Kidney (tissue), 14 donors: ENCODE measurements around the gene CHPF2. TPM values are rescaled to one million over a fixed set of nuclear protein-coding genes. Genes with fewer than 3 reads are reported as not detected.

ENCODE experiments used
- DNase-seq, 5 donors: peaks; one replicate each; pipeline ENCODE4 v3.0.0-alpha.2; 2013 to 2020
- FAIRE-seq: peaks from 2 replicates; lab custom pipeline; 2012; peaks lifted over from hg19 to GRCh38; lab: Jason Lieb, UNC
- H3K27ac ChIP-seq, 2 donors: one replicate each; pipeline ENCODE4 v1.7.0; 2013; ENCODE audit warnings: low read depth in 2 of 2, low read length in 2 of 2, inconsistent platforms in 1 of 2
- H3K27me3 ChIP-seq: one replicate; pipeline ENCODE4 v1.7.1; 2013; ENCODE audit warnings: low read length, inconsistent platforms; ENCODE audit not compliant: control insufficient read depth, insufficient read depth
- H3K36me3 ChIP-seq, 3 donors: one replicate each; pipeline versions ENCODE4 v1.7.0 to v1.7.1; 2013; ENCODE audit warnings: low read length in 3 of 3, control low read depth in 1 of 3, inconsistent platforms in 1 of 3; ENCODE audit not compliant: insufficient read depth in 3 of 3, control insufficient read depth in 2 of 3
- H3K4me1 ChIP-seq, 3 donors: one replicate each; pipeline versions ENCODE4 v1.7.0 to v1.7.1; 2013; ENCODE audit warnings: low read length in 3 of 3, inconsistent platforms in 1 of 3, low read depth in 1 of 3; ENCODE audit not compliant: control insufficient read depth in 2 of 3, insufficient read depth in 2 of 3
- H3K4me3 ChIP-seq, 3 donors: one replicate each; pipeline versions ENCODE4 v1.7.0 to v1.8.1; 2013; ENCODE audit warnings: low read length in 3 of 3, control low read depth in 1 of 3, inconsistent platforms in 1 of 3
- H3K9ac ChIP-seq, 3 donors: one replicate each; pipeline versions ENCODE4 v1.7.0 to v1.7.1; 2013; ENCODE audit warnings: low read length in 3 of 3, control low read depth in 1 of 3, inconsistent platforms in 1 of 3
- H3K9me3 ChIP-seq, 3 donors: one replicate each; pipeline versions ENCODE4 v1.7.0 to v1.7.1; 2013; ENCODE audit warnings: low read length in 3 of 3, control low read depth in 1 of 3, inconsistent platforms in 1 of 3; ENCODE audit not compliant: control insufficient read depth in 2 of 3, insufficient read depth in 1 of 3
- CTCF ChIP-seq: IDR thresholded peaks from 3 replicates; pipeline ENCODE4 v1.5.1; 2012; ENCODE audit warnings: mild to moderate bottlenecking, moderate library complexity, borderline replicate concordance; ENCODE audit not compliant: insufficient read depth; ENCODE audit errors: extremely low read depth
- intact Hi-C: fragments of 100-400 bp; cut with DNase I; formaldehyde crosslinking; loops from one replicate; pipeline ENCODE4 v1.11.1; 2022
- polyA plus RNA-seq: library from polyadenylated mRNA; stranded (reverse); fragments of 350-450 nt; fragmentation: Illumina TruSeq; extraction: RNeasy Lipid Tissue Mini Kit (QIAGEN cat#74804); gene quantifications from one replicate; pipeline ENCODE4 v1.2.3, GENCODE V29; 2014; ENCODE audit warnings: low read depth, low replicate concordance; ENCODE audit not compliant: insufficient read depth
- total RNA-seq: library from RNA; stranded (reverse); fragmentation: NEBNext Ultra II Directional; extraction: Animal tissue kit (Norgen Biotek cat#: 25700); gene quantifications from one replicate; pipeline ENCODE4 v1.2.1, GENCODE V29; 2021
- donor health status: control.
- donor health status: control.
- donor health status: control.
- donor health status: control.
- donor health status: control.
- donor health status: DM: yes; HTN: yes; CAD: no.
- donor health status: Normal renal cell carcinoma (clear cell type).

The CHPF2 gene
- total and polyA plus RNA-seq, 2 donors from 2014 or later = 15.6 to 45.2 TPM

DNA sequence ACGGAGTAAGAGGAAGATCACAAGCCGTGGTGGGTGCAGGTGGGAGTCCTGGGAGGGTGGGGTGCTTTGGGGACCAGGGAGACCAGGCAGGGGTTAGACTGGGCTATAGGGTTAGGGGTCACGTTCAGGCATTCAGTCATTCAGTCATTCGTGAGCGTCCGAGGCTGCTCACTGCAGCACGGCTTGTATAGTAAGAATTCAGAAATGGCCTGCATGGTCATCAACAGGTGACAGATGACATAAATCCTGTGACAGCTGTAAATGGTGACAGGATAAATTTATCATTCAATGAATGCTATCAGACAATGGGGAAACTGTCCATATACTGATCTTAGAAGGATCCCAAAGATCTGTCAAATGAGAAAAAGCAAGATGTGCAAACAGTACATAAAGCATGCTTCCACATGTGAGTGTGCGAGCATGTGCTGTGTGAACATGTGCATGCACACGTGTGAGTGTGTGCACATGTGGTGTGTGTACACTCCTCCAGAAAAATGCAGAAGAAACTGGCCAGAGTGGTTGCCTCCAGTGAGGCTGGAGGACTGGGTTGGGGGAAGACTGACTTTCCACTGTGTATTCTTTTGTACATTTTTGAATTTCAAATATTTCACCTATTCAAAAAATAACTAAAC lies 48.2 kb downstream of the CHPF2 start:
- intact Hi-C loops = no loop called here
- no peak for TF ChIP-seq CTCF
- peaks cover 0 to 7% (median 0%) of the 10 kb centered on the region in 3 donors for H3K4me1 ChIP-seq
- no peak overlapping the region for H3K4me3 ChIP-seq
- DNase-seq (no peak), FAIRE-seq (no peak)
- H3K36me3 ChIP-seq = no peaks in the 10 kb centered on the region
- H3K9ac ChIP-seq = no peak overlapping the region
- no peaks in the 10 kb centered on the region for H3K9me3 ChIP-seq
- no peak overlapping the region for H3K27ac ChIP-seq
- H3K27me3 ChIP-seq = no peaks in the 10 kb centered on the region

DNA sequence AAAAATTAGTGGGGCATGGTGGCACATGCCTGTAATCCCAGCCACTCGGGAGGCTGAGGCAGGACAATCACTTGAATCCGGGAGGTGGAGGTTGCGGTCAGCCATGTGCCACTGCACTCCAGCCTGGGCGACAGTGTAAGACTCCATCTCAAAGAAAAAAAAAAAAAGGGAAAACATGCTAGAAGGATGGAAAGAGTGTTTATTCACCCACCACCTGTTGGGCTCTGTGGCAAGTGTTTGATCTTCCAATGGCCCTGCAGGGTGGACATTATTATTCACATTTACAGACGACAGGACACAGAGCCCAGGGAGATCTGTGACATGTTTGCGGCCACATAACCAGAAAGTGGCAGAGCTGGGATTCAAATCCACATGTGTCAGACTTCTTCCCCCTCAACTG lies 49.4 kb downstream of the CHPF2 start:
- no peaks in the 10 kb centered on the region for H3K27me3 ChIP-seq
- FAIRE-seq (no peak), DNase-seq (no peak)
- no peaks in the 10 kb centered on the region for H3K36me3 ChIP-seq
- no peak overlapping the region for H3K27ac ChIP-seq
- no peak for TF ChIP-seq CTCF
- no peak overlapping the region for H3K4me3 ChIP-seq
- intact Hi-C loops = no loop called here
- no peaks in the 10 kb centered on the region for H3K9me3 ChIP-seq
- no peak overlapping the region for H3K9ac ChIP-seq
- H3K4me1 ChIP-seq = peaks cover 0 to 4% (median 0%) of the 10 kb centered on the region in 3 donors

DNA sequence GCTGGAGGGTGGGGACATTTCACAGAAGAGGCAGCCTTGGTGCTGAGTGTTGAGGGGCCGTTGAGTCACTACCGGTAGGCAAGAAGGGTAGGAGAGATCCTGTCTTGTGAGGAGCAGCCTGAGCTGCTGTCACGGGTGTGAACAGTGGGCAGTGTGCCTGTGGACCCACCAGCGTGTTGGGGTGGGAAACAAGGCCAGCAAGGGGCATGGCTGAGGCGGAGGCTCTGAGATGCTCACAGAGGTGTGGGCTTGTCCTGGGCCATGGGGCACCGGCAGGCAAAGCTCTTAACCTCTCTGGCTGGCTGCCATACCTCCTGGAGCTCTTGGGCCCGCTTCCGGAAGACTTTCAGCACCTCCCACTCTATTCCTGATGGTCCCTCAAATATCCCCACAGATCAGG lies 49.8 kb downstream of the CHPF2 start:
- no peak overlapping the region for H3K4me3 ChIP-seq
- H3K9me3 ChIP-seq = no peaks in the 10 kb centered on the region
- H3K9ac ChIP-seq = no peak overlapping the region
- intact Hi-C loops = no loop called here
- H3K4me1 ChIP-seq = peaks cover 0 to 3% (median 0%) of the 10 kb centered on the region in 3 donors
- H3K27ac ChIP-seq = no peak overlapping the region
- no peak for DNase-seq
- FAIRE-seq = no peak
- no peaks in the 10 kb centered on the region for H3K36me3 ChIP-seq
- no peak for TF ChIP-seq CTCF
- H3K27me3 ChIP-seq = no peaks in the 10 kb centered on the region

- Histone ChIP-seq H3K9ac (no peak overlapping the region), H3K27ac (no peak overlapping the region), H3K27me3 (no peaks in the 10 kb centered on the region), H3K9me3 (no peaks in the 10 kb centered on the region), H3K36me3 (no peaks in the 10 kb centered on the region), H3K4me3 (no peak overlapping the region), H3K4me1 (no peaks in the 10 kb centered on the region)
- DNase-seq (no peak), FAIRE-seq (no peak)
- intact Hi-C loops = no loop called here
- TF ChIP-seq CTCF = no peak
Observed at GRCh38 chr7:151283302-151283701, 51.0 kb downstream of the CHPF2 start.
